IMR-90 (cell line): ENCODE measurements around the gene PALM3. TPM values are rescaled to one million over a fixed set of nuclear protein-coding genes. Genes with fewer than 3 reads are reported as not detected.

Experiments
- ATAC-seq: fragments of 200-7000 bp; cut with Tn5 transposase; 2 replicates; pipeline ENCODE4 v1.9.1; 2020; ENCODE audit warnings: low read depth, mild to moderate bottlenecking, moderate library complexity
- BruUV-seq: library from RNA; stranded (reverse); fragments of 400-500 nt; replicated peaks from 2 replicates; lab custom pipeline; 2021; lab: Mats Ljungman, UMichigan
- CTCF ChIA-PET: fragments of 300-600 bp; formaldehyde crosslinking; extraction: SDS; loops from one replicate; lab custom pipeline; 2021; ENCODE audit warnings: antibody characterized with exemption; lab: Yijun Ruan, JAX
- POLR2A ChIA-PET: fragments of 300-600 bp; sonication (Branson Sonifier 250); formaldehyde crosslinking; loops from one replicate; lab custom pipeline; 2022; ENCODE audit warnings: antibody characterized with exemption; ENCODE audit not compliant: unreplicated experiment; lab: Charles Lee
- DNase-seq: peaks from one replicate; pipeline ENCODE4 v3.0.0; 2013
- H2AFZ ChIP-seq: replicated peaks from 2 replicates; pipeline ENCODE3; 2013; ENCODE audit warnings: low read length, mild to moderate bottlenecking; ENCODE audit not compliant: poor library complexity
- H2AK5ac ChIP-seq: 2 replicates; pipeline ENCODE4 v1.6.1; 2013; ENCODE audit warnings: low read depth, low read length, inconsistent platforms
- H2AK9ac ChIP-seq: replicated peaks from 2 replicates; pipeline ENCODE3; 2013; ENCODE audit warnings: mild to moderate bottlenecking, low read depth, low read length, moderate library complexity; ENCODE audit not compliant: poor library complexity
- H2BK120ac ChIP-seq: 2 replicates; pipeline ENCODE4 v1.6.1; 2013; ENCODE audit warnings: low read depth, low read length, inconsistent platforms
- H2BK15ac ChIP-seq: 3 replicates; pipeline ENCODE4 v1.6.1; 2013; ENCODE audit warnings: low read depth, low read length, inconsistent platforms
- H2BK20ac ChIP-seq: 2 replicates; pipeline ENCODE4 v1.6.1; 2013; ENCODE audit warnings: low read depth, mild to moderate bottlenecking, inconsistent platforms, low read length, moderate library complexity
- H2BK5ac ChIP-seq: 2 replicates; pipeline ENCODE4 v1.6.1; 2013; ENCODE audit warnings: mild to moderate bottlenecking, low read depth, low read length, inconsistent platforms; ENCODE audit not compliant: poor library complexity, severe bottlenecking
- H3K14ac ChIP-seq: replicated peaks from 2 replicates; pipeline ENCODE4 v1.6.1; 2013; ENCODE audit warnings: low read depth, low read length, inconsistent platforms
- H3K18ac ChIP-seq: 2 replicates; pipeline ENCODE4 v1.6.1; 2013; ENCODE audit warnings: low read depth, low read length, control low read depth
- H3K23ac ChIP-seq: 2 replicates; pipeline ENCODE4 v1.6.1; 2013; ENCODE audit warnings: low read depth, low read length, inconsistent platforms
- H3K27ac ChIP-seq: 2 replicates; pipeline ENCODE4 v1.5.1; 2013; ENCODE audit warnings: mild to moderate bottlenecking, control low read depth, low read length; ENCODE audit not compliant: insufficient read depth
- H3K27me3 ChIP-seq: 2 replicates; pipeline ENCODE4 v1.6.1; 2013; ENCODE audit warnings: low read length; ENCODE audit not compliant: control insufficient read depth, insufficient read depth
- H3K36me3 ChIP-seq: 2 replicates; pipeline ENCODE4 v1.6.1; 2013; ENCODE audit warnings: low read length, mixed read lengths; ENCODE audit not compliant: control insufficient read depth, insufficient read depth
- H3K4ac ChIP-seq: 2 replicates; pipeline ENCODE4 v1.6.1; 2013; ENCODE audit warnings: low read depth, low read length, inconsistent platforms
- H3K4me1 ChIP-seq: 2 replicates; pipeline ENCODE4 v1.6.1; 2013; ENCODE audit warnings: low read length, mixed read lengths; ENCODE audit not compliant: control insufficient read depth, insufficient read depth
- H3K4me2 ChIP-seq: 2 replicates; pipeline ENCODE4 v1.6.1; 2013; ENCODE audit warnings: low read depth, mild to moderate bottlenecking, control low read depth, low read length, moderate library complexity
- H3K4me3 ChIP-seq: 2 replicates; pipeline ENCODE4 v1.5.1; 2013; ENCODE audit warnings: low read depth, mild to moderate bottlenecking, control low read depth, low read length, moderate library complexity; ENCODE audit not compliant: insufficient read depth
- H3K56ac ChIP-seq: 2 replicates; pipeline ENCODE4 v1.6.1; 2013; ENCODE audit warnings: low read length, inconsistent platforms; ENCODE audit not compliant: insufficient read depth; ENCODE audit errors: extremely low read depth
- H3K79me1 ChIP-seq, 2 experiments: 2 replicates each; pipeline ENCODE4 v1.6.1; 2013; ENCODE audit warnings: low read length in 2 of 2, inconsistent platforms in 1 of 2, low read depth in 1 of 2
- H3K9ac ChIP-seq: 2 replicates; pipeline ENCODE4 v1.6.1; 2013; ENCODE audit warnings: low read depth, low read length, control low read depth
- H3K9me1 ChIP-seq: 2 replicates; pipeline ENCODE4 v1.6.1; 2013; ENCODE audit warnings: low read length, inconsistent platforms; ENCODE audit not compliant: insufficient read depth
- H3K9me3 ChIP-seq: 2 replicates; pipeline ENCODE4 v1.6.1; 2013; ENCODE audit warnings: low read length; ENCODE audit not compliant: control insufficient read depth, insufficient read depth
- H4K20me1 ChIP-seq: 2 replicates; pipeline ENCODE4 v1.6.1; 2013; ENCODE audit warnings: low read length, inconsistent platforms; ENCODE audit not compliant: insufficient read depth
- H4K5ac ChIP-seq: 2 replicates; pipeline ENCODE4 v1.6.1; 2013; ENCODE audit warnings: mild to moderate bottlenecking, low read depth, low read length, control low read depth
- H4K8ac ChIP-seq, 2 experiments: 2 replicates each; pipeline ENCODE4 v1.6.1; 2013; ENCODE audit warnings: low read depth in 2 of 2, low read length in 2 of 2, control low read depth in 1 of 2, inconsistent platforms in 1 of 2
- H4K91ac ChIP-seq: 2 replicates; pipeline ENCODE4 v1.6.1; 2013; ENCODE audit warnings: low read depth, low read length, inconsistent platforms; ENCODE audit not compliant: insufficient read depth
- CHD1 ChIP-seq: IDR thresholded peaks from 2 replicates; pipeline ENCODE4 v1.6.1; 2012; ENCODE audit warnings: low read depth, low read length, improper control_type of control experiment
- FOS ChIP-seq: fragments of 150-350 bp; IDR thresholded peaks from 2 replicates; pipeline ENCODE4 v1.6.1; 2016; ENCODE audit warnings: low read depth, low read length
- MAFK ChIP-seq: IDR thresholded peaks from 2 replicates; pipeline ENCODE4 v1.6.1; 2012; ENCODE audit warnings: low read depth, low read length, improper control_type of control experiment
- MXI1 ChIP-seq: IDR thresholded peaks from 2 replicates; pipeline ENCODE4 v1.6.1; 2012; ENCODE audit warnings: low read depth, mild to moderate bottlenecking, low read length, moderate library complexity, borderline replicate concordance
- NFE2L2 ChIP-seq: fragments of 150-350 bp; IDR thresholded peaks from 2 replicates; pipeline ENCODE4 v1.6.1; 2016; ENCODE audit warnings: low read depth, mild to moderate bottlenecking, low read length
- POLR2A ChIP-seq: IDR thresholded peaks from 2 replicates; pipeline ENCODE4 v1.6.1; 2012; ENCODE audit warnings: mild to moderate bottlenecking, low read depth, low read length
- RAD21 ChIP-seq: IDR thresholded peaks from 2 replicates; pipeline ENCODE4 v1.6.1; 2012; ENCODE audit warnings: low read length, improper control_type of control experiment
- RFX5 ChIP-seq: IDR thresholded peaks from 2 replicates; pipeline ENCODE4 v1.8.0; 2012; ENCODE audit warnings: low read depth, mild to moderate bottlenecking, low read length, moderate library complexity
- SMC3 ChIP-seq: fragments of 150-350 bp; IDR thresholded peaks from 2 replicates; pipeline ENCODE4 v1.6.1; 2016; ENCODE audit warnings: low read depth, mild to moderate bottlenecking, antibody characterized with exemption, low read length, moderate library complexity
- WGBS, 2 experiments: methylation state at CpG; one replicate each; pipeline versions ENCODE4 v1.1.5 to v1.1.7; 2013; ENCODE audit warnings: missing lambda C conversion rate in 2 of 2; ENCODE audit not compliant: insufficient read length in 1 of 2; ENCODE audit errors: extremely low coverage in 2 of 2; 5-methylcytosine and 5-hydroxymethylcytosine counted together
- dilution Hi-C: fragments of 300-500 bp; cut with HindIII; formaldehyde crosslinking; loops from one replicate; pipeline ENCODE4 v1.14.3; 2018; ENCODE audit warnings: low sequenced_read_pairs; ENCODE audit not compliant: unreplicated experiment
- in situ Hi-C: fragments of 300-500 bp; cut with MboI; formaldehyde crosslinking; loops from 3 replicates; pipeline ENCODE4 v1.14.3; 2019; ENCODE audit warnings: low sequenced_read_pairs, inconsistent platforms, mixed read lengths
- intact Hi-C: fragments of 100-400 bp; cut with micrococcal nuclease; formaldehyde crosslinking; loops from 2 replicates; pipeline ENCODE4 v1.10.0; 2022
- polyA plus RNA-seq, 3 experiments: library from polyadenylated mRNA; depleted of rRNA; stranded (reverse); fragments of >200 nt; gene quantifications; 2 replicates each; pipeline ENCODE4 v1.2.3, GENCODE V29; 2012; ENCODE audit warnings: low replicate concordance in 1 of 3
- total RNA-seq: library from RNA; depleted of rRNA; stranded (reverse); fragments of >200 nt; gene quantifications from 2 replicates; pipeline ENCODE4 v1.2.3, GENCODE V29; 2012
- TF ChIP-seq, protein P1 (sequence below): fragments of 150-350 bp; IDR thresholded peaks from 2 replicates; pipeline ENCODE4 v1.6.1; 2017; ENCODE audit warnings: mild to moderate bottlenecking, antibody characterized with exemption, low read length, low read depth

Gene PALM3
- total and polyA plus RNA-seq, 2 of the 4 experiments (the other 2 are of a cell fraction) = 0.18 to 0.84 TPM

GRCh38 chr19:14102756-14103155 is 40.9 kb upstream of the PALM3 start:
- Histone ChIP-seq H2BK20ac (no peak overlapping the region), H3K79me1 (peaks cover 0 to 9% of the 10 kb centered on the region in 2 experiments; a peak in 2 of 4 replicates), H2AK5ac (no peak overlapping the region), H3K27me3 (no peaks in the 10 kb centered on the region), H3K9me3 (no peaks in the 10 kb centered on the region), H4K91ac (no peak overlapping the region), H2AK9ac (peak overlapping the region; percentile 45), H3K18ac (no peak overlapping the region), H3K4me3 (no peak overlapping the region), H3K14ac (no peak overlapping the region), H3K9me1 (peaks cover 3% of the 10 kb centered on the region; the same call in 1 of the 2 replicates), H4K5ac (no peak overlapping the region), H3K36me3 (peaks cover 39% of the 10 kb centered on the region), H3K23ac (no peak overlapping the region), H2BK5ac (no peak overlapping the region), H3K56ac (no peak overlapping the region), H3K27ac (no peak overlapping the region), H3K4me1 (no peaks in the 10 kb centered on the region), H2AFZ (no peak overlapping the region), H2BK15ac (no peak overlapping the region), H4K20me1 (no peaks in the 10 kb centered on the region), H3K9ac (no peak overlapping the region), H4K8ac (no peak overlapping the region), H3K4me2 (no peak overlapping the region), H2BK120ac (no peak overlapping the region), H3K4ac (no peak overlapping the region)
- TF ChIP-seq, protein P1, sequence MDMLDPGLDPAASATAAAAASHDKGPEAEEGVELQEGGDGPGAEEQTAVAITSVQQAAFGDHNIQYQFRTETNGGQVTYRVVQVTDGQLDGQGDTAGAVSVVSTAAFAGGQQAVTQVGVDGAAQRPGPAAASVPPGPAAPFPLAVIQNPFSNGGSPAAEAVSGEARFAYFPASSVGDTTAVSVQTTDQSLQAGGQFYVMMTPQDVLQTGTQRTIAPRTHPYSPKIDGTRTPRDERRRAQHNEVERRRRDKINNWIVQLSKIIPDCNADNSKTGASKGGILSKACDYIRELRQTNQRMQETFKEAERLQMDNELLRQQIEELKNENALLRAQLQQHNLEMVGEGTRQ = no peak
- no peak for TF ChIP-seq POLR2A
- no peak for TF ChIP-seq RAD21
- TF ChIP-seq MAFK = no peak
- no peak for TF ChIP-seq NFE2L2
- TF ChIP-seq MXI1 = no peak
- TF ChIP-seq SMC3 = no peak
- TF ChIP-seq CHD1 = no peak
- no peak for TF ChIP-seq RFX5
- no peak for TF ChIP-seq FOS
- DNase-seq (no peak), ATAC-seq (no peak)
- POLR2A ChIA-PET = no interaction called here
- intact Hi-C loops = no loop called here
- in situ Hi-C loops = no loop called here
- WGBS, 2 experiments = 100% methylated on average over 3 of the region's 10 CpGs; no CpG with 5 or more reads in 1 of the 2 experiments
- no TSS peak for BruUV-seq
- dilution Hi-C loops = no loop called here
- CTCF ChIA-PET = no interaction called here
